HG03469 (cell line): ENCODE results near the gene LRRC14B.
"Not testable (repeated sequence)": the region's sequence is repeated elsewhere in the genome, so short reads cannot be mapped to it uniquely, and the experiment has no call there.

Source experiments
- ATAC-seq: cut with Tn5 transposase; IDR thresholded peaks from one replicate; pipeline ENCODE4 v1.9.1; 2021; ENCODE audit warnings: mild to moderate bottlenecking, moderate library complexity, moderate number of reproducible peaks; ENCODE audit not compliant: unreplicated experiment

Gene LRRC14B

DNA sequence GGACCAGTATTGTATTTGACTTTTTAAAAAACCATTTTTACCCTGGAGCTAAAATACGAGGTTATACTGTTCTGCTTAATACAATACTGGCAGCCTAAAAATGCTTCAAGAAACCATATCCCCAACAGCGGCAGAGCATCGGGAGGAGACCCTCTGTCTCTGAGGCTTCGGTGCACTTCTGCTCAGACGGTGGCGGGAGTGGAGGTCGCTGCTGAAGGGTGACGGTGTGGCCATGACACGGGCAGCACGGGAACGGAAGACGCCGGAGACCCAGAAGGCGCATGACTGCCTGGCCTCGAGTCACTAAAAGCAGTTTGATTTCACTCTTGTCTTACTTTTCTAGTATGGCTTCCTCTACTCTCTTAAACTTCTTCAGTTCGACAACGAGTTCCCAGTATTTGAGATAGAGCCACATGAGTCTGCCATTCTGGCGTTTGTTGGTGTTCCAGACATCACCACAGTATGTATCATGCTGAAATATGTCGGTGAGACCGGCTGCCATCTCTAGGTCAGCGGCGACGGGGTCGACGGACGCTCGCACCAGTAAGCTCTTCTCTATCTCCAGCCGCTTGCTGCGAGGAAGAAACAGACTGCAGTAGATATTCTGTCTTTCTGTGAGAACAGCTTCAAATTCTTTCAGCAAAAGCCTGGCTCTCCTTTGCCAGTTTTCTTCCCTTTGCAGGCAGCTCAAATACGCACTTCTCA lies 13.8 kb downstream of the LRRC14B start:
- ATAC-seq: no peak

DNA sequence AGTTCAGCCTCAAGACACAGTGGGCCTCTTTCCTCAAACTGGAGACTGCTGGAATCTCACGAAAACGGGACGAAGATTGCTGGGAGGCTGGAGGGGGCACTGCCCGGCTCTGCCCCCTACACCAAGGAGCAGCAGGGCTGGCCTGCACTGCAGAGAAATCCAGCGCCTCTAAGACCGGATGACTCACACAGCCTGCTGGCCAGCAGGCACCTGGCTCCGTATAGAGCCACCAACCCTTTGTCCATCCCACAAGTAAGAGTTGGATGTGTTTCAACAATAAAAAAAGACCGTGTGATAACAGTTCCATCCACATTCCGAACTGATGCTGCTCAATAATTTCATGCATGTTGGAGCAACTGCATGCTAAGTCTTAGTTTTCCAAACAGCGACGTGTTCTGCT lies 15.1 kb downstream of the LRRC14B start:
- no peak for ATAC-seq

DNA sequence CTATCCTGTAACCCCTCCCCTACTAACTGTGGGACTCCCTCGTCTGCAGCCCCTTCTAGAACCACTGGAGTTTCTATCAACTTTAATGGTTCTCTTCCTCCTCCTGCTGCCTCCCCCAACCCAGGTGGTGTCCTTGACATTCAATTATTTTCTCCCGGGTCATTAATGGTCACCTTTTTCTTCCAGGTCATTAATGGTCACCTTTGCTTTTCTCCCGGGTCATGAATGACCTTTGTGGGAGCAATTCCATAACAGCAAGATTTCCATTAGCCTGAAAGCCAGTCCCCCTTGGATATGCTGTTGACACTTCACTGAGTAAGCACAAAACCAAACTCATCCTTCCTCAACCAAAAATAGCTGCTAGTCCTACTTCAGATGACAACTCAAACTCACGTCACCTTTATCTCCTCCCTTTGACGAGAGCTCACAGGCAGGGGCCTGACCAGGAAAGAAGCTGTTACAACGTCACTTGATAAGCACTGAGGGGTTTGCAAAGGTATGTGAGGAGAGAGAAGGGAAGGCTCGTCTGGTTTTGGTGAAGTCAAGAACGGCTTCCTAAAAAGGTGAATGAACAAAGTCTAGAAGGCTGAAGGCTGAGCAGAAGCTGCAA lies 15.7 kb downstream of the LRRC14B start:
- ATAC-seq: no peak

DNA sequence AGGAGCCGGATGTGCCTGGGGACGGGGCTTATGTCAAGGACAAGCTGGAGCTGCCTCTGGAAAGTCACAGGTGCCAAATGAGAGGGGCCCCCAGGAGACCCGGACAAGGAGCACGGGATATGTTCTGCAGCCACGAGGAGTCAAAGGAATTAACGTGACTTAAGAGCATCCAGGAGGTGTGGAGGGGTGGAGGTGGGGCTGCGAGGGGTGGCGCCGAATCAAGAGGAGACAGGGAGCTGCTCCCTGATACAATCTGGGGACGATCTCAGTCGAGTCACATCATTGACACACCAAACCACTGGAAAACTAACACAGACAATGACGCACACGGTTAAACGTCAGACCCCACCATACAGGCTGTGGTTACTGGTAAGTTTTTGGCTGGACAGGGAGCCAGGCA lies 16.3 kb downstream of the LRRC14B start:
- no peak for ATAC-seq

DNA sequence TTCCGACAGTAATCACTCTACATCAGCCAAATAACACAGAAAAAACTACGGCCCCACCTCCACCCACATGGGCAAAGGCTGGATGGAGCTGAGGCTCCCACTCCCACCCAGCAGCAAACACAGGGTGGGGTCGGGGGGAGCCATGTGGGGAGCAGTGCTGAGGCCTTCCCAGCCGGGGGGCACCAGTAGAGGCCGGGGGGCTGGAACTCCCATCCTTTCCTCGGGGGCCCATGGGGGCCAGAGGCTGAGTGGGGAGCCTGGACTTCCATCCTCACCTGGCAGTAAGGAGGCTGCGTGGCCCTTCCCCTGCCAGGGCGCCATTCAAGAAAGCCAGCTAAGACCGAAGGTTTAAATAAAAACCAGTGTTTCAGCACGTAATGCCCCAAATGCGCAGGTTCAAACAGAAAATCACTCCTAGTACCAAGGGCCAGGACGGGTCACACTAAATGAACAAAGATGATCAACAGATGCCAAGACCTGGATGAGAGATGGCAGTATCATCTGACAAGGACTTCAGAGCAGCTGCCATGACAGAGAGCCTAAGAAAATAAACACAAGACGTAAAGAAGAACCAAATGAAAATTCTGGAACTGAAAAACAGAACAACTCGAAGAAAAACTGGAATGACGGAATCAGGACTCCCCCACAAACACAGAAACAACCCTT lies 17.3 kb downstream of the LRRC14B start:
- ATAC-seq: no peak

DNA sequence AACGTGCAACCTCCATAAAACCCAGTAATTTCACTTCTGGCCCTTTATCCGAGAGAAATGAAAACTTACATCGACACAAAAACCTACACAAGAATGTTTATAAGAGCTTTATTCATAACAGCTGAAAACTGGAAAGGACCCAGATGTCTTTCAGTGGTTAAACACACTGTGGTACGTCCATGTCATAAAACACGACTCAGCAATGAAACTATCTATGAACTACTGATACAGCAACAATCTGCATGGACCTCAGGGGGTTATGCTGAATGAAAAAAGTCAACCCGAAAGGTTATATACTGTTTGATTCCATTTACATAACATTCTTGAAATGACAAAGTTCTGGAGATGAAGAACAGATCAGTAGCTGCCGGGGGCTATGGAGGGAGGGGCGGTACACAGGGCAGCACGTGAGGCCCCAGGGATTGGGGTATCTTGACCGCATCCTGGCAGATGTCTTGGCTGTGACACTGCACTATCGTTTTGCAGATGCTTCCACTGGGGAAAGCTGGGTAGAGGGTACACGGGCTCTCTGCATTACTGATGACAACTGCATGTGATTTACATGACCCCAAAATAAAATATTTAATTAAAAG lies 22.6 kb downstream of the LRRC14B start:
- no peak for ATAC-seq

DNA sequence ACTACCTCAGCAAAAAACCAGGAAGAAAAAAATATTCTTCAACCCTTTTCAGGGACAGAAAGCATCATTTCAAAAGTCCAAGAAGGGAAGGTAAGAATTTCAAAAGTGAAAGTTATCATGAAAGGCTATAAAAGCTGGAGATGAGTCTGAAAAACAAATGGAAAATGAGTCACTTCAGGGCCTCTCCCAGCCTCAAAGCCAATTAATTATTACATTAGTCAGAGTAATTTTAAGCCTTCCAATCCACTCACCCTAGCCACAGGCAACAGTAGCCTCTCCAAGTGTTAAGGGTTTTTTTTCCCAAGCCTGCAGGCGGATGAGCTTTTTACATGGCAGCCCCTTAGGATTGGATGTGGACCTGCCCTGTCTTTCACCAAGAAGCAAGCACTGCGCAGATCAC lies 24.0 kb downstream of the LRRC14B start:
- ATAC-seq: not testable (repeated sequence)

DNA sequence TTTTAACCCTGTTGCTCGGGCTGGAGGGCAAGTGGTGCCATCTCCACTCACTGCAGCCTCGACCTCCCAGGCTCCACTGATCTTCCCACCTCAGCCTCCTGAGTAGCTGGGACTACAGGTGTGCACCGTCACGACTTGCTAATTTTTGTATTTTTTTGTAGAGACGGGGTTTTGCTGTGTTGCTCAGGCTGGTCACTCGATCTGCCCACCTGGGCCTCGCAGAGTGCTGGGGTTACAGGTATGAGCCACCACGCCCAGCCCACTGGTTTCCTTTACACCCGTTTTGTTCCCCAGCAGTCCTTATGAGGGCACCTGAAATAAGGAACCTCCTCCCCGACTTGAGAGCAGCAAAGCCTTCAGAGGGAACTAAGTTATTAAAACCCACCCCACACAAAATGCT lies 24.8 kb downstream of the LRRC14B start:
- ATAC-seq: not testable (repeated sequence)

DNA sequence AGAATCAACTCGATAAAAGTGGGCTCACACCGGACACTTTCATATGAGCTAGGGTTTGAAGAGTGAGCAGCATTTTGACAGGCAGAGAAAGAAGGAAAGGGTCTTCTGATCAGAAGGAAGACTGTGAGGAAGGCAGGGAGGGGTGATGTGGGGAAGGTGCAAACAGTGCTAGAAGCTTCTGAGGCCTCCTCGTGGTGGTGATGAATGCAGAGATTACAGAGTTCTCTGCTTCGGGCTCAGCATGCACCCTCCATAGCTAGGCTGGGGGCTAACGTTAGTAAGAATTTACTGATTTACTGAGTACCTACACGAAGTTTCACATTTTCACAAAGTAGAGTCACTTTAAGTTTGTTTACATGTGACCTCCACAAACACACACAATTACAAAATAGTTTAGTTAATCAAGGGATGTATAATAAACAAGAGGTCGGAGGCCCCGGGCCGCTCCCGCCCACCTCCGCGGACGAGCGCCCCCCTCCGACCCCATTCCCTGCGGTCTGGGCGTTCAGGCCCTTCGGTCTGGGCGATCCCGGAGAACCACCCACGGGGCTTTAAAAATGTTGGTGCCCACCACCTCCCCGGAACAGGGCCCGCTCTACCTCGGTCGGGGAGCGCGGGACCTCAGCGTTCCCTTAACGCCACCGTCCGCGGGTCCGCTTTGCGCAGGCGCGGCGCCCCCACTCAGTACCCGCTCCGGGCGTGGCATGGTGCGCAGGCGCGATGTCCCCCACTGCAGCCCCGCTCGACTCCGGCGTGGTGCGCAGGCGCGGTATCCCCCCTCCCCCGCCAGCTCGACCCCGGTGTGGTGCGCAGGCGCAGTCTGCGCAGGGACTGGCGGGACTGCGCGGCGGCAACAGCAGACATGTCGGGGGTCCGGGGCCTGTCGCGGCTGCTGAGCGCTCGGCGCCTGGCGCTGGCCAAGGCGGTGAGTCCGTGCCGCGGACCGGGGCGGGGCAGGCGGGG lies 26.5 kb downstream of the LRRC14B start, which contains the start of the genes CCDC127 and SDHA:
TSS of gene CCDC127 (minus strand) at position 660 of the 963 bp plus-strand sequence. CDS start 1,304 bp downstream, outside the sequence.
TSS of gene SDHA (plus strand) at position 827 of the 963 bp plus-strand sequence. CDS start at position 863, 36 bp downstream.
- ATAC-seq: peak; percentile 51

DNA sequence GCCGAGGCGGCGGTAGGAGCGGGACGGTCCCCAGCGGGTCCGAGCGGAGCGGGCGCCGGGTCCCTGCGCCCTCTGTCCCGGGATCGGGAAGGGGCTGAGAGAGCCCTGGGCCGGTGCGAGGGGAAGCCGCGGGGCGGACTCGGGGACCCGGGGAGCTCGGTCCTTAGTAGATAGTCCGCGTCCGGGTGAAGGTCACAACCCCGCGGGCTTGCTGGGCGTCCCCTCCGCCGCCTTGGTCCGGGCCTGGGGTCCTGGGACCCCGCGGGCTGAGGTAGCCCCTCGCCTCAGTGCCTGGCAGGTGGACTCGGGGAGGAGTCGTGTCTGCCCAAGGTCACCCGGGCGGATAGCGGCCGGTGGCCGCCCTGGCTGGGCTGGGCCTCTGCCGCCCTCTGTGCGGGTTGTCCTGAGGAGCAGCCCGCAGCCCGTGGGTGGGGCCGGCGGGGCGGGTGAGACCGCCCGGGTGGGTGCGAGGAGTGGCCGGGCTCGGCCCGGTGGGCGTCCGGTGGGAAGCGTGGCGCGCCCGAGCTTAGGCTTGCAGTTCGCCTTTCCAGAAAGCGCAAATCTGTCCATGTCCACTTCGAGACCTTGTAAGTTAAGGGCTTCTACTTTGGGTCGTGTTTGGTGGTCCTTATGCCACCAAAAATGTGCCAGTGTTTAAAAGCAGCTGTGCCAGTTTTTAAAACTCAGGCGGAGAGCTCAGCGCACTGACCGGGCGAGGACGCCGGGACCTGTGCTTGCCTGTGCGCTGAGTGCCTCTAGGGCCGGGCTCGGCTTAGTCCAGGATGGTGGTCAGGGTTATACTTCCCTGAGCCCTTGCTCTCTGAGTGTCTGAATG lies 27.4 kb downstream of the LRRC14B start:
- ATAC-seq: no peak

DNA sequence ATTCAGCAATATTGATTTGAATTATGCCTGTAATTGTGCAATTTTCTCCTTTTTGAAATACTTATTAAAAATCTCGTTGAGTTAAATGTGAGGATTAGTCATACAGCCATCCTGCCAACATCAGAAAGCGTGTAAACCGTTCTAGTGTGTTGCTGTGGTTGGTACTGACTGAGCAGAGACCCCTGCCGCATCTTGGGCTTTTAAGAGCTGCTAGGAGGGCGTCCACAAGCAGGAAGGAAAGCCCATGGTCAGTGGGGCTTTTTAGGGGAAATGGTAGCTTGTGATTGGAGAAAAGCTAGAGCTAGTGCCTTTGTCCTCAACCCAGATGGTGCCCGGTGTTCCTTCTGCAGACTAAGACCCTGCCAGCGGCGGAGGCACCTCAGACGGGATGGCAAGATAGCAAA lies 28.2 kb downstream of the LRRC14B start:
- ATAC-seq: no peak

DNA sequence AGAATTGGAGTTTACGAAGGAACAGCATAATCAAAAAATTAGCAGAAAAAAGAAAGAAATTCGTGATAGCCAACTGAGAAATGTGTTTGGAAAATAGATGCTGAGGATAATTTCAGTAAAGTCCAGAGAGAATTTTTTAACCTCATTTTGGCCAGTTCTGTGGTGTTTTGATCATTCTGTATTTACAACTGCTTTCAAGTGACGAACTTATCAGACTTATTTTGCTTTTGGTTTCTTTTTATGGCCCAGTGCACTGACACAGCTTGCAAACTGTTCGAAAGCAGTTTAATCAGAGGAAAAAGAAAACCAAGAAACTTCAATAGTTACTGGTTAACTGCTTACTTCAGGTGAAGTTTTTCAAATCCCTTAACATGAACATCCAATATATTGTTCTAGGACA lies 28.7 kb downstream of the LRRC14B start:
- ATAC-seq: no peak

DNA sequence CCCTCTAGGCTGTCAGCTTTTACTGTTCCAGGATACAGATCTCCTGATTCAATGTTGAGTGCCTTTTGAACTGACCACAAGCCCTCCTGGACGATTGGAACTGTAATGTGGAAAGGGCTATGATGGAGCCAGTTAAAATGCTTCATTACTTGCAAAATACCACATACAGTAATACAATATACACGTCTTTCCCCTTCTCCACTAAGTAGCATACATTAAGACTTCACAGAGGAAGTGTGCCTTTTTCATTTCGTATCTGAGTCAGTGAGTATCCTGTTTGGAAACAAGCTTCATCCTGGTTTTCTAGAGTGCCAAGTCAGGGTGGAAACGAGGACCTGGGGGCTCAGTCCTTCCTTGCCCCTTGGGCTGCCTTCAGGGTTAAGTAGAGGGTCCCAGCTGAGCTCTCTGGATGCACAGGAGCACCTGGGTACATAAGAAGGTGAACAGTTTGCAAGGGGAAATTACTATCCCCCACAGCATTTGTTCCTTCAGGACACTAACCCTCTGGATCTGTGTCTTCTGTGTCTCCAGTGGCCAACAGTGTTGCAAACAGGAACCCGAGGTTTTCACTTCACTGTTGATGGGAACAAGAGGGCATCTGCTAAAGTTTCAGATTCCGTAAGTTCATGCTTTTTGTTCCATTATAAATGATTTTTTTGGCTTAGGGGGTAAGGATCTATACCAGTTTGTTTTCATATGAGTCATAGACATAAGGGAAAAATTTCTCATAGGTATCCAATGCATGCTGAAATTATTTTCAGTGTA lies 31.8 kb downstream of the LRRC14B start:
- not testable (repeated sequence) for ATAC-seq

DNA sequence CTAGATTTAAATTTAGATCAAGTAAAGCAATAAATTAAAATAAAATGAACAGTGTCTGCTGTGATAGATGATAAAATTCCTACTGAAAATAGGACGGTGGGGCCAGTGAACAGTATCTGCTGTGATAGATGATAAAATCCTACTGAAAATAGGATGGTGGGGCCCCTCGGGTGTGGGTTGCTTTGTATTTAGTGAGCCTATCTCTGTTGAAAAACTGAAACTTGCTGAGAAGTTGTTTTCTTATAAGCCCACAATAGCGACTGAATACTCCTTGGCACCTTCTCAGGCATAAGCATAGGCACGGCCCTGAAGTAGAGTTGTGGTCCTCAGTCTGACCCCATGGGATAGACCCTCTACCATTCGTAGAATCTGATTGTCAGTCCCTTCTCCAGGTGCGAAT lies 32.5 kb downstream of the LRRC14B start:
- no peak for ATAC-seq

DNA sequence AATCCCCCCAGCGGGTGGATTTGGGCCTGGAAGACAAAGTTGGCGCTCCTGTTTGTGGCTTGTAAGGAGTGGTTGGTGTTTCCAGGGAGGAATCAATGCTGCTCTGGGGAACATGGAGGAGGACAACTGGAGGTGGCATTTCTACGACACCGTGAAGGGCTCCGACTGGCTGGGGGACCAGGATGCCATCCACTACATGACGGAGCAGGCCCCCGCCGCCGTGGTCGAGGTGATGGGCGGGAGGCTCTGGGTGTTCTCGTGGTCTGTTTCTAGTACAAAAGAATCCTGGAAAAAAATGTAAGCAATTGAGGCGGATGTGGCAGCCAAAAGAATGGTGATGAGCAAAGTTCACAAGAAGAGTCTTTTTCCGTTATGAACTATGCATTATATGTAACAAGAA lies 34.0 kb downstream of the LRRC14B start:
- ATAC-seq: no peak

DNA sequence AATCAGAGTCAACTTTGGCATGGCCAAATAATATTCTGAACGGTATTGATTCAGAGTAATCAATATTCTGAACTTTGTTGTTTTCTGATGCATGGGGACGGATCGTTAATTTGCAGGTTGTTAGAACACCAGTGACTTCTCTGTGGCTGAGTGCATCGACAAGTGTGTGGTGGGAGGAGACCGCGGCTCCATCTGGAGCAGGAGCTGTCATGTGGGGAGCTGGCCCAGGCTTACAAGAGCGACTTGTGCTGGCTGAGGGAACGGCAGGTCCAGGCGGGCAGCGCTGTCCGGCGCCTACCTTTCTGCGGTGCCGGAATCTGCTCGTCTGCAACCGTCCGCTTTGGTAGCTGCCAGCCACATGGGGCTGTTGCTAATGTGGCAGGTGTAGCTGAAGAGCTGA lies 36.1 kb downstream of the LRRC14B start:
- ATAC-seq: not testable (repeated sequence)

DNA sequence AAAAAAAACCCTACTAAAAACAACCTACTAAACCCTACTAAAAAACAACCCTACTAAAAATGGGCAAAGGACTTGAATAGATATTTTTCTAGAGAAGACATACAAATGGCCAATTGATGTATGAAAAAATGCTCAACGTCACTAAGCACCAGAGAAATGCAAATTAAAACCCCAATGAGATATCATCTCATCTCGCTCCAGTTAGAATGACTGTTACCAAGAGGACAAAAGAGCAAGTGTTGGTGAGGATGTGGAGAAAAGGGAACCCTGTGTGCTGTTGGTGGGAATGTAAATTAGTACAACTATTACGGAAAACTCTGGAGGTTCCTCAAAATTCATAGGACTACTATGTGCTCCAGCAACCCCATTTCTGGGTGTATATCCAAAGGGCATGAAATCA lies 37.6 kb downstream of the LRRC14B start:
- ATAC-seq: no peak

DNA sequence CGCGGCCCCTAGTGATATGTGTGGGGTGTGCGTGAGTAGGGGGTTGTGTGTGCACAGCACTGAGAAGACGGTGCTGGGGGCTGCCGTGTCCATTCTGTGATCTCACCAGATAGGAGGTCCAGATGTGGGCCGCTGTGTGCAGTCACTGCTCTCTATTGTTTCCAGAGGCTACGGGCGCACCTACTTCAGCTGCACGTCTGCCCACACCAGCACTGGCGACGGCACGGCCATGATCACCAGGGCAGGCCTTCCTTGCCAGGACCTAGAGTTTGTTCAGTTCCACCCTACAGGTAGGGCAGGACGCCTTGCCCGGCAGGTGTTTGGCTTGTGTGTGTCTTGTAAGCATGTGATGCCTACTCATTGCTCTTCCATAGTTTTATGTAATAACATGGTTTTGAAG lies 39.4 kb downstream of the LRRC14B start:
- ATAC-seq: no peak

DNA sequence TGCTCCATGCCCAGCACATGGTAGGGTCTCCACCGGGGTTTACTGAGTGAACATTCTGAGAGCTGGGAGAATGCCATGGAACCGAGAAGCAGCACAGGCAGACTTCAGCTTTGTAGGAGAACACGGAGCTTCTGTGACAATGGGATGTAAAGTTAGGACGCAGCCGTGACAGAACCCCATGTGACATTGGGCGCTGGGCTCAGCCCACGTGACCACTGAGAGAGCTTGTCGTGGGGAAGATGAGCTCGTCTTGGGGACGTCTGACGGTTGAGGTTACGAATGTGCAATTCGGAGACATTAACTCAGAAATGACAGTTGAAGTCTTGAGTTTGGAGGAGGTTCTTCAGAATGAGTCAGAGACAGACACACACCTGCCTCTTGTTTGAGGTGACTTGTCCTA lies 40.4 kb downstream of the LRRC14B start:
- no peak for ATAC-seq
